Central memory CD4-positive, alpha-beta T cell (primary cell): ENCODE data around the gene PDCD2L.
A peak's percentile ranks its signal among the peaks of the same experiment; 100 is the strongest.
"Not testable (repeated sequence)": the region's sequence is repeated elsewhere in the genome, so short reads cannot be mapped to it uniquely, and the experiment has no call there.

Experiments
- DNase-seq: peaks from one replicate; pipeline ENCODE4 v3.0.0; 2022
- total RNA-seq, 3 experiments: gene quantifications; one replicate each; lab custom pipeline; 2026; lab: John Stamatoyannopoulos, UW

The PDCD2L gene
- total RNA-seq, result 1.7 to 24.3 (median 5.9) reads per million in 3 experiments

- DNase-seq, result peak; percentile 88
Observed at GRCh38 chr19:34404109-34404909, at the start of gene PDCD2L. Gene PDCD2L, plus strand, starts transcription at chr19:34404399. Its CDS starts 32 bp downstream, at chr19:34404431.

- DNase-seq, result no peak
Observed at GRCh38 chr19:34355201-34355600, 49.0 kb upstream of the PDCD2L start.

- no peak for DNase-seq
Observed at GRCh38 chr19:34356875-34357274, 47.3 kb upstream of the PDCD2L start.

- no peak for DNase-seq
Observed at GRCh38 chr19:34357431-34357830, 46.8 kb upstream of the PDCD2L start.

GRCh38 chr19:34359140-34359953, 44.9 kb upstream of the PDCD2L start:
- DNase-seq, result peak; percentile 93

GRCh38 chr19:34359954-34360315, 44.3 kb upstream of the PDCD2L start:
- no peak for DNase-seq

DNA sequence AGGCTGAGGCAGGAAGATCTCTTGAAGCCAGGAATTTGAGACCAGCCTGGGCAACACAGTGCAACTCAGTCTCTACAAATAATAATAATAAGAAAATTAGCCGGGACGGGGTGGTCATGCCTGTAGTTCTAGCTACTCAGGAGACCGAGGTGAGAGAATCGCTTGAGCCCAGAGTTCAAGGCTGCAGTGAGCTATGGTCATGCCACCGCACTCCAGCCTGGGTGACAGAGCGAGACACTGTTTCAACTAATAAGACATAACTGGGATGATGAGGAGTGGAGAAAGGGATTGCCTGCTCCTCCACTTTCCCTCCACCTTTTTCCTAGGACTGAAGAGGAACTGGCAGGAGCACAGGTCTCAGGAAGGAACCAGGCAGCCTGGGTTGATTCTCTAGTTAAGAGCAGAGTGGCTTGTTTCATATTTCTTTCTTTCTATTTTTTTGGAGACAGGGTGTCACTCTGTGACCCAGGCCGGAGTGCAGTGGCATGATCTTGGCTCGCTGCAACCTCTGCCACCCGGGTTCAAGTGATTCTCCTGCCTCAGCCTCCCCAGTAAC, 43.8 kb upstream of the PDCD2L start:
- DNase-seq, result no peak

- DNase-seq, result no peak
Observed at GRCh38 chr19:34362679-34363069, 41.5 kb upstream of the PDCD2L start.

- no peak for DNase-seq
Observed at GRCh38 chr19:34363094-34363493, 41.1 kb upstream of the PDCD2L start.

DNA sequence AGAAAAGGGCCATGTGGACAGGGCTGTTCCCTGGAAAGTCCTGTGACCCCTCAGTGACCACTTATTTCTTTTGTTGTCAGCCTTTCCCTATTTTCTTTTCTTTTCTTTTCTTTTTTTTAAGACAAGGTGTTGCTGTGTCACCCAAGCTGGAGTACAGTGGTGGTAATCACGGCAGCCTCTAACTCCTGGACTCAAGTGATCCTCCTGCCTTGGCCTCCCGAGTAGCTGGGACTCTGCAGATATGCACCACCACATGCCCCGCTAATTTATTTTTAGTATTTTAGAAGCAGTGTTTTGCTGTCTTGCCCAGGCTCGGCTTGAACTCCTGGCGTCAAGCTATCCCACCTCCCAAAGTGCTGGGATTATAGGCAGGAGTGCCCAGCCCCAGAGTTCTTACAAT, 40.3 kb upstream of the PDCD2L start:
- no peak for DNase-seq

- no peak for DNase-seq
Observed at GRCh38 chr19:34364462-34364829, 39.8 kb upstream of the PDCD2L start.

GRCh38 chr19:34364830-34365462, 39.3 kb upstream of the PDCD2L start, which contains the start of gene GPI:
Gene GPI, plus strand, starts transcription at chr19:34365196. Its CDS starts 71 bp downstream, at chr19:34365267.
- peak; percentile 51 for DNase-seq

GRCh38 chr19:34365463-34366401, 38.5 kb upstream of the PDCD2L start:
- DNase-seq, result no peak

GRCh38 chr19:34366738-34367623, 37.2 kb upstream of the PDCD2L start:
- DNase-seq, result no peak

- DNase-seq, result no peak
Observed at GRCh38 chr19:34367624-34367957, 36.6 kb upstream of the PDCD2L start.

DNA sequence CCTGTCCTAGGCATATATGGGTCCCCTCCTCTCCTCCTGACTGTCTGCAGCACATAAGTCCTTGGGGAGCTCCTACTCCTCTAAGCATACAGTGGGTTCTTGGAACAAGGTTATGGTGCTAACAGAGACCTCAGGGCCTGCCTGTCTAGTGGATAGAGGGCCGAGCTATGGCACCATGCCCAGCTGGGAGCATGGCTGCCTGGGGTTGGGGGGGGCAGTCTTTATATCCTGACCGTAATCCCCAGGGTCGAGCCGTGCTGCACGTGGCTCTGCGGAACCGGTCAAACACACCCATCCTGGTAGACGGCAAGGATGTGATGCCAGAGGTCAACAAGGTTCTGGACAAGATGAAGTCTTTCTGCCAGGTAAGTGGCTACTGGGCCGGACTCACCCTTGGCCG, 35.9 kb upstream of the PDCD2L start:
- DNase-seq, result no peak

DNA sequence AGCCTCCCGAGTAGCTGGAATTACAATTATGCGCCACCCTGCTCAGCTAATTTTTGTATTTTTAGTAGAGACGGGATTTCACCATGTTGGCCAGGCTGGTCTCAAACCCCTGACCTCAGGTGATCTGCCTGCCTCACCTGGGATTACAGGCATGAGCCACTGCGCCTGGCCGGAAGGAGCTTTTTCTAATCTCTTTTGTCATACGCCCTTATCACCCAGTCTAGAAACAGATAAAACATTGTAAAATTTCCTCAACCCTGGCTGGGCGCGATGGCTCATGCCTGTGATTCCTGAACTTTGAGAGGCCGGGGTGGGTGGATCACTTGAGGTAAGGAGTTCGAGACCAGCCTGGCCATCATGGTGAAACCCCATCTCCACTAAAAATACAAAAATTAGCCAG, 35.0 kb upstream of the PDCD2L start:
- not testable (repeated sequence) for DNase-seq

GRCh38 chr19:34370117-34370516, 34.1 kb upstream of the PDCD2L start:
- DNase-seq, result no peak

GRCh38 chr19:34370983-34371382, 33.2 kb upstream of the PDCD2L start:
- no peak for DNase-seq

- DNase-seq, result no peak
Observed at GRCh38 chr19:34373601-34374288, 30.5 kb upstream of the PDCD2L start.
